Panc1 (cell line): ENCODE measurements around the gene C9orf43. TPM values are rescaled to one million over a fixed set of nuclear protein-coding genes. Genes with fewer than 3 reads are reported as not detected.

ENCODE experiments used
- ATAC-seq: fragments of 200-7000 bp; cut with Tn5 transposase; 2 replicates; pipeline ENCODE4 v1.9.1; 2020; ENCODE audit warnings: mild to moderate bottlenecking, moderate library complexity
- BruUV-seq: library from RNA; stranded (reverse); fragments of 400-500 nt; replicated peaks from 2 replicates; lab custom pipeline; 2021; lab: Mats Ljungman, UMichigan
- CTCF ChIA-PET: fragments of 300-600 bp; sonication (Branson Sonifier 250); formaldehyde crosslinking; loops from one replicate; lab custom pipeline; 2022; ENCODE audit warnings: antibody characterized with exemption; lab: Charles Lee
- POLR2A ChIA-PET: fragments of 300-600 bp; sonication (Branson Sonifier 250); formaldehyde crosslinking; loops from one replicate; lab custom pipeline; 2022; ENCODE audit warnings: antibody characterized with exemption; lab: Charles Lee
- DNase-seq: peaks from one replicate; pipeline ENCODE4 v3.0.0-alpha.2; 2010; ENCODE audit warnings: low read depth, low spot score
- H3K27ac ChIP-seq: 2 replicates; pipeline ENCODE4 v1.5.1; 2011; ENCODE audit warnings: mild to moderate bottlenecking, low read length, inconsistent platforms
- H3K27me3 ChIP-seq: fragments of 200-500 bp; sonication (Bioruptor generic); 2 replicates; pipeline ENCODE4 v1.6.0; 2014; ENCODE audit warnings: low read length, inconsistent platforms; ENCODE audit not compliant: control insufficient read depth, insufficient read depth
- H3K36me3 ChIP-seq: fragments of 200-500 bp; sonication (Bioruptor generic); 2 replicates; pipeline ENCODE4 v1.5.1; 2014; ENCODE audit warnings: inconsistent platforms, mild to moderate bottlenecking, low read length, moderate library complexity; ENCODE audit not compliant: control insufficient read depth, insufficient read depth
- H3K4me1 ChIP-seq: 2 replicates; pipeline ENCODE4 v1.5.1; 2011; ENCODE audit warnings: inconsistent platforms, mild to moderate bottlenecking, low read length, moderate library complexity; ENCODE audit not compliant: control insufficient read depth, insufficient read depth
- H3K4me3 ChIP-seq, 2 experiments: 2 replicates each; pipeline ENCODE4 v1.5.1; 2011 to 2012; ENCODE audit warnings: low read depth in 2 of 2, low read length in 2 of 2, mild to moderate bottlenecking in 2 of 2, inconsistent platforms in 1 of 2, moderate library complexity in 1 of 2
- H3K9me3 ChIP-seq: fragments of 200-500 bp; sonication (Bioruptor generic); 2 replicates; pipeline ENCODE4 v1.5.1; 2014; ENCODE audit warnings: low read depth, mild to moderate bottlenecking, inconsistent platforms, low read length, moderate library complexity; ENCODE audit not compliant: control insufficient read depth, insufficient read depth
- POLR2AphosphoS5 ChIP-seq: IDR thresholded peaks from 2 replicates; pipeline ENCODE4 v1.6.1; 2012; ENCODE audit warnings: mild to moderate bottlenecking, low read depth, low read length, moderate library complexity
- REST ChIP-seq, 2 experiments: IDR thresholded peaks; 2 replicates each; pipeline ENCODE4 v1.6.1; 2011 to 2012; ENCODE audit warnings: low read depth in 2 of 2, control low read depth in 1 of 2, low read length in 1 of 2, mild to moderate bottlenecking in 1 of 2, moderate library complexity in 1 of 2; ENCODE audit not compliant: insufficient read depth in 1 of 2
- SIN3A ChIP-seq: IDR thresholded peaks from 2 replicates; pipeline ENCODE4 v1.6.1; 2012; ENCODE audit warnings: low read depth, mild to moderate bottlenecking, low read length, moderate library complexity, borderline replicate concordance; ENCODE audit not compliant: insufficient read depth
- TCF7L2 ChIP-seq: IDR thresholded peaks from 2 replicates; pipeline ENCODE4 v1.6.1; 2011; ENCODE audit warnings: mild to moderate bottlenecking, low read depth, low read length, inconsistent platforms
- in situ Hi-C: cut with HindIII; loops from 2 replicates; pipeline ENCODE4 v1.10.0; 2016; ENCODE audit warnings: low sequenced_read_pairs, low pct_unique_long_range_greater_than_20kb
- intact Hi-C: fragments of 100-400 bp; cut with micrococcal nuclease; formaldehyde crosslinking; loops from one replicate; pipeline ENCODE4 v1.10.0; 2022; ENCODE audit not compliant: unreplicated experiment
- total RNA-seq: library from RNA; stranded (reverse); gene quantifications from one replicate; pipeline ENCODE4 v1.2.1, GENCODE V29; 2021; ENCODE audit not compliant: unreplicated experiment
- TF ChIP-seq, protein P1 (sequence below): fragments of 450-650 bp; IDR thresholded peaks from 2 replicates; pipeline ENCODE4 v1.5.1; 2017; ENCODE audit warnings: mild to moderate bottlenecking

C9orf43 gene
- total RNA-seq, 1 experiment from 2014 or later, result 1.2 TPM

DNA sequence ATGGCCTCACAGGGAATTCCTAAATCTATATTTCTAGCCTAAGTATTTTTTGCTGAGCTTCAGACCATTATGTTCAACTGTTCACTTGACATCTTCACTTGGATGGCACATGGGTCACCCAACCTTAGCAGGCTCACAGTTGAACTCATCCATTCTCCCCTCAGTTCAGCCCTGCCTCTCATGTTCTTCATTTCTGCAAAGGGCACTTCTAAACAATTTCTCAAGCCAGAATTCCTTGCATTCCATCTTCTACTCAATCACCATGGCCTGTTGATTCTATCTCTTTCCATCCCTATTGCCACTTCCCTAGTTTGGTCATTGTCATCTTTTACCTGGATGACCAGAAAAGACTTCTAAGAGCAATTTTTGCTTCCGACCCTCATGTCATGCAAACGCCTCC lies 45.7 kb downstream of the C9orf43 start (continued):
- TF ChIP-seq, protein P1, sequence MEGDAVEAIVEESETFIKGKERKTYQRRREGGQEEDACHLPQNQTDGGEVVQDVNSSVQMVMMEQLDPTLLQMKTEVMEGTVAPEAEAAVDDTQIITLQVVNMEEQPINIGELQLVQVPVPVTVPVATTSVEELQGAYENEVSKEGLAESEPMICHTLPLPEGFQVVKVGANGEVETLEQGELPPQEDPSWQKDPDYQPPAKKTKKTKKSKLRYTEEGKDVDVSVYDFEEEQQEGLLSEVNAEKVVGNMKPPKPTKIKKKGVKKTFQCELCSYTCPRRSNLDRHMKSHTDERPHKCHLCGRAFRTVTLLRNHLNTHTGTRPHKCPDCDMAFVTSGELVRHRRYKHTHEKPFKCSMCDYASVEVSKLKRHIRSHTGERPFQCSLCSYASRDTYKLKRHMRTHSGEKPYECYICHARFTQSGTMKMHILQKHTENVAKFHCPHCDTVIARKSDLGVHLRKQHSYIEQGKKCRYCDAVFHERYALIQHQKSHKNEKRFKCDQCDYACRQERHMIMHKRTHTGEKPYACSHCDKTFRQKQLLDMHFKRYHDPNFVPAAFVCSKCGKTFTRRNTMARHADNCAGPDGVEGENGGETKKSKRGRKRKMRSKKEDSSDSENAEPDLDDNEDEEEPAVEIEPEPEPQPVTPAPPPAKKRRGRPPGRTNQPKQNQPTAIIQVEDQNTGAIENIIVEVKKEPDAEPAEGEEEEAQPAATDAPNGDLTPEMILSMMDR, result no peak

DNA sequence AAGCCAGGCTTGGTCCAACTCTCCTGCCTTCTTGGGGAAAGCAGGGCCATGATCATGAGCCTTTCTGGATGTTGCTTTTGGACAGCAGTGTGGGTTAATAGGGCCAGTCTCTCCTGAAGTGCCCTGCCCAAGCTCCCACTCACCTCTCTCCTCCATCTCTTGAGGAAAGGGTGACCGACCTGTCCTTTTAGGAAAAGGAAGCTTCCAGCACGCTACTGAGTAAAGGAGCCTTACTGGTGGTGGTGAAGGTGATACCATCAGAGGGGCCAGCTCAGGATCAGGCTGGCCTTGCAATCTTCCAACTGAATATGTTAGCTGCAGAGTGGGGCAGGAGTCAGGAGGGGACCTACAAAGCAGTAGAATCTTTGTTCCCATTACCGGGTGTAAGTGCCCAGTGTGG lies 50.7 kb downstream of the C9orf43 start:
- in situ Hi-C loops (no loop called here), intact Hi-C loops (no loop called here)
- no TSS peak for BruUV-seq
- no peak overlapping the region for H3K4me3 ChIP-seq
- POLR2A ChIA-PET, result no interaction called here
- ATAC-seq, result no peak
- TF ChIP-seq, protein P1, result no peak
- TF ChIP-seq REST (IDR thresholded peaks at IDR 0.05; ENCODE audit: insufficient read depth in 1 of 2, low read depth in 2 of 2, low read length in 1 of 2), result no peak
- TF ChIP-seq SIN3A, result no peak
- TF ChIP-seq POLR2AphosphoS5, result no peak
- no peak for TF ChIP-seq TCF7L2
- H3K9me3 ChIP-seq, result no peaks in the 10 kb centered on the region
- peaks cover 3% of the 10 kb centered on the region; the same call in 1 of the 2 replicates for H3K36me3 ChIP-seq
- DNase-seq, result no peak
- no peak overlapping the region for H3K27ac ChIP-seq
- H3K4me1 ChIP-seq, result peaks cover 22% of the 10 kb centered on the region
- no peaks in the 10 kb centered on the region for H3K27me3 ChIP-seq
- CTCF ChIA-PET, result no interaction called here

DNA sequence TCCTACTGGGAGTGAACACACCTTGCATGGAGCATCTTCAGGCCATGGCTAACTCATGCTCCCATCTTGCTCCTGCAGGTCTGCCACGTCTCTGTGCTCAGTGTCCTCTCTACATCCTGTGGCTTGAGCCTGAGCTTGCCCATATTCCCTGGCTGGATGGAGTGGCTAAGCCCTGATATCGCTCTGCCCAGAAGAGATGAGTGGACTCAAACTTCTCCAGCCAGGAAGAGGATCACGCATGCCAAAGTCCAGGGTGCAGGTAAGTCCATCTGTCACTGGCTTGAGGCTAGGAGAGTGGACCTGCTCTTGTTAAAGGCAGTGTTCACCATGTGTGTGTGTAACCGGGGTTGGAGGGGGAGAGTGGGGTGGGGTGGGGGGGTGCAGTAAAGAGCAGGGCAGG lies 51.4 kb downstream of the C9orf43 start:
- in situ Hi-C loops (no loop called here), intact Hi-C loops (no loop called here)
- no peaks in the 10 kb centered on the region for H3K9me3 ChIP-seq
- H3K4me1 ChIP-seq, result peaks cover 22% of the 10 kb centered on the region
- no peaks in the 10 kb centered on the region for H3K27me3 ChIP-seq
- peaks cover 3% of the 10 kb centered on the region; the same call in 1 of the 2 replicates for H3K36me3 ChIP-seq
- TF ChIP-seq SIN3A (no peak), POLR2AphosphoS5 (no peak), REST (IDR thresholded peaks at IDR 0.05; ENCODE audit: insufficient read depth in 1 of 2, low read depth in 2 of 2, low read length in 1 of 2) (no peak)
- no peak for DNase-seq
- CTCF ChIA-PET, result no interaction called here
- no peak overlapping the region for H3K27ac ChIP-seq
- no peak for ATAC-seq
- POLR2A ChIA-PET, result no interaction called here
- H3K4me3 ChIP-seq, result no peak overlapping the region
- no TSS peak for BruUV-seq
